Neutrophil (primary cell): ENCODE measurements around the gene SETD2.

Experiments
- H3K27ac ChIP-seq: fragments of 200-600 bp; sonication (generic); 2 replicates; pipeline ENCODE4 v1.5.1; 2016; ENCODE audit warnings: mild to moderate bottlenecking, moderate library complexity
- H3K27me3 ChIP-seq: fragments of 200-600 bp; sonication (generic); 2 replicates; pipeline ENCODE4 v1.6.0; 2016; ENCODE audit warnings: mild to moderate bottlenecking
- H3K36me3 ChIP-seq: fragments of 200-600 bp; sonication (generic); 2 replicates; pipeline ENCODE4 v1.5.1; 2017
- H3K4me1 ChIP-seq, 2 experiments: fragments of 200-600 bp in 1 of 2; sonication (generic) in 1 of 2; 1 replicate in 1 of 2; 2 replicates in 1 of 2; pipeline versions ENCODE4 v1.5.1 to v1.6.1; 2013 to 2016; ENCODE audit warnings: low read depth in 1 of 2, low read length in 1 of 2, mild to moderate bottlenecking in 1 of 2, moderate library complexity in 1 of 2; ENCODE audit not compliant: control insufficient read depth in 1 of 2, insufficient read depth in 1 of 2
- H3K4me3 ChIP-seq, 2 experiments: fragments of 200-600 bp in 1 of 2; sonication (generic) in 1 of 2; 1 replicate in 1 of 2; 2 replicates in 1 of 2; pipeline ENCODE4 v1.5.1; 2013 to 2016; ENCODE audit warnings: low read depth in 1 of 2, low read length in 1 of 2, mild to moderate bottlenecking in 1 of 2, moderate library complexity in 1 of 2
- H3K9me3 ChIP-seq: fragments of 200-600 bp; sonication (generic); 2 replicates; pipeline ENCODE4 v1.5.1; 2016
- TF ChIP-seq, protein P1 (sequence below): fragments of 200-600 bp; sonication (generic); IDR thresholded peaks from 2 replicates; pipeline ENCODE4 v1.5.1; 2016; ENCODE audit warnings: antibody characterized with exemption

SETD2 gene

GRCh38 chr3:46990573-46991374 lies 173.1 kb downstream of the SETD2 start:
- H3K4me1 ChIP-seq = peaks cover 78 to 80% of the 10 kb centered on the region in 2 experiments
- H3K9me3 ChIP-seq = no peaks in the 10 kb centered on the region
- TF ChIP-seq, protein P1, sequence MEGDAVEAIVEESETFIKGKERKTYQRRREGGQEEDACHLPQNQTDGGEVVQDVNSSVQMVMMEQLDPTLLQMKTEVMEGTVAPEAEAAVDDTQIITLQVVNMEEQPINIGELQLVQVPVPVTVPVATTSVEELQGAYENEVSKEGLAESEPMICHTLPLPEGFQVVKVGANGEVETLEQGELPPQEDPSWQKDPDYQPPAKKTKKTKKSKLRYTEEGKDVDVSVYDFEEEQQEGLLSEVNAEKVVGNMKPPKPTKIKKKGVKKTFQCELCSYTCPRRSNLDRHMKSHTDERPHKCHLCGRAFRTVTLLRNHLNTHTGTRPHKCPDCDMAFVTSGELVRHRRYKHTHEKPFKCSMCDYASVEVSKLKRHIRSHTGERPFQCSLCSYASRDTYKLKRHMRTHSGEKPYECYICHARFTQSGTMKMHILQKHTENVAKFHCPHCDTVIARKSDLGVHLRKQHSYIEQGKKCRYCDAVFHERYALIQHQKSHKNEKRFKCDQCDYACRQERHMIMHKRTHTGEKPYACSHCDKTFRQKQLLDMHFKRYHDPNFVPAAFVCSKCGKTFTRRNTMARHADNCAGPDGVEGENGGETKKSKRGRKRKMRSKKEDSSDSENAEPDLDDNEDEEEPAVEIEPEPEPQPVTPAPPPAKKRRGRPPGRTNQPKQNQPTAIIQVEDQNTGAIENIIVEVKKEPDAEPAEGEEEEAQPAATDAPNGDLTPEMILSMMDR = no peak
- H3K27me3 ChIP-seq = no peaks in the 10 kb centered on the region
- H3K36me3 ChIP-seq = peaks cover 70% of the 10 kb centered on the region
- peak overlapping the region; percentile 86 to 95 for H3K4me3 ChIP-seq
- H3K27ac ChIP-seq = peak overlapping the region; percentile 98

- H3K27ac ChIP-seq = peak overlapping the region; percentile 98
- TF ChIP-seq, protein P1 = no peak
- no peaks in the 10 kb centered on the region for H3K9me3 ChIP-seq
- peaks cover 93 to 95% of the 10 kb centered on the region in 2 experiments for H3K4me1 ChIP-seq
- H3K36me3 ChIP-seq = peaks cover 61% of the 10 kb centered on the region
- no peaks in the 10 kb centered on the region for H3K27me3 ChIP-seq
- peak overlapping the region; percentile 86 to 95 for H3K4me3 ChIP-seq
These were observed 174.6 kb downstream of the SETD2 start for GRCh38 chr3:46989146-46989810.

DNA sequence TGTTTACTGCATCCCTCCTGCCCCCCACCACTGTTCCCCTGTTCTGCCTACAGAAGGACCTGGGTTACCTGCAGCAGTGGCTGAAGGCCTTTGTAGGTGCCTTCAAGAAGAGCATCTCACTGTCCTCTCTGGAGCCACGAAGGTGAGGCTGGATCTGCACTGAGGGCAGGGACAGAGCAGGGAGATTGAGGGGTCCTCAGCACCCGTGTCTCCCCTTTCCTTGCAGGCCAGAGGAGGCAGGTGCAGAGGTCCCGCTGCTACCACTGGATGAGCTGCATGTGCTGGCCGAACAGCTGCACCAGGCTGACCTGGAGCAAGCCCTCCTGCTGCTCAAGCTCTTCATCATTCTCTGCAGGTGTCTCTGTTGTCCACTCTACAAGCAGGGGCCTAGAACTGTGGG lies 175.3 kb downstream of the SETD2 start:
- H3K27ac ChIP-seq = peak overlapping the region; percentile 98
- TF ChIP-seq, protein P1 = no peak
- H3K4me3 ChIP-seq = peak overlapping the region; percentile 86 to 95
- H3K9me3 ChIP-seq = no peaks in the 10 kb centered on the region
- peaks cover 54% of the 10 kb centered on the region for H3K36me3 ChIP-seq
- peaks cover 95 to 98% of the 10 kb centered on the region in 2 experiments for H3K4me1 ChIP-seq
- H3K27me3 ChIP-seq = no peaks in the 10 kb centered on the region

DNA sequence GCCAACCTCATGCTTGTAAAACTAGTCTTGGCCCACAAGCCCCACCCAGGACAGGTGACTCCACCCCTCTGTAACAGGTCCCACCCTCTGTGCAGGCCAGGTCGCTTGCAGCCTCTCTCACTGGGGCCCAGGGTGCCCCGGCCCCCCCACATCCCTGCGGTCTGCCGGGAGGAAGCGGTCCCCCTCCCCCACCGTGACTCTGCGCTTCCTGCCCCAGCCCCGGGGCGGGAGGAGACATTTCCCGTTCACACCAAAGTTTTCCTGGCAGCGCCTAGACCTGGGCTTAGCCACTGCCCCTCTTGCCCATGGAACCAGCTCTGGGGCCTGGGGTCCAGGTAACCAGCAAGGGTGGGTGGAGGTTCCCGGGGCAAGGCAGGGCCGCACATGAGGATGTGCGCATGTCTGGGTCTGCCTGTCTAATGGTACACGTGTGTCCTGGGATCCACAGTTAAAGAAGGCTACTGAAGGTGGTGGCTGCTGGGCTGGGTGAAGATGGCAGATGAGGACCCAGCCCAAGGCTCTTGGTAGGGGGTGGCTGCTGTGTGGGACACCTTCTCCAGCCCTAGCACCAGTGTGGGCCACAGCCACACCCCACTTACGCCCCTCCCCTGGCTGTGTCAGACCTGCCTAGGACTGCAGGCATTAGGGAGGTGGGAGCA lies 176.0 kb downstream of the SETD2 start:
- TF ChIP-seq, protein P1 = peak; percentile 44
- H3K4me3 ChIP-seq = peak overlapping the region; percentile 86 to 95
- no peaks in the 10 kb centered on the region for H3K27me3 ChIP-seq
- H3K36me3 ChIP-seq = peaks cover 47% of the 10 kb centered on the region
- H3K9me3 ChIP-seq = no peaks in the 10 kb centered on the region
- peaks cover 96 to 98% of the 10 kb centered on the region in 2 experiments for H3K4me1 ChIP-seq
- peak overlapping the region; percentile 98 for H3K27ac ChIP-seq

- peak overlapping the region; percentile 86 to 95 for H3K4me3 ChIP-seq
- TF ChIP-seq, protein P1 = no peak
- no peaks in the 10 kb centered on the region for H3K9me3 ChIP-seq
- H3K27ac ChIP-seq = peak overlapping the region; percentile 98
- no peaks in the 10 kb centered on the region for H3K27me3 ChIP-seq
- peaks cover 96 to 98% of the 10 kb centered on the region in 2 experiments for H3K4me1 ChIP-seq
- H3K36me3 ChIP-seq = peaks cover 41% of the 10 kb centered on the region
These were observed 176.6 kb downstream of the SETD2 start for GRCh38 chr3:46987319-46987742.
